GM13977 (cell line): ENCODE results near the gene STAB2.

Source experiments
- DNase-seq: peaks from one replicate; pipeline ENCODE4 v3.0.0; 2012; ENCODE audit warnings: low spot score
- in situ Hi-C: fragments of 300-500 bp; cut with MboI; formaldehyde crosslinking; loops from one replicate; pipeline ENCODE4 v1.12.0; 2022; ENCODE audit warnings: low sequenced_read_pairs, low pct_unique_long_range_greater_than_20kb, mixed read lengths, inconsistent platforms; ENCODE audit not compliant: unreplicated experiment
- TF ChIP-seq, protein P1 (sequence below): IDR thresholded peaks from 2 replicates; pipeline ENCODE4 v1.5.1; 2012; ENCODE audit warnings: mild to moderate bottlenecking, control low read depth; ENCODE audit not compliant: insufficient read depth; ENCODE audit errors: extremely low read depth, missing control alignments

The STAB2 gene

DNA sequence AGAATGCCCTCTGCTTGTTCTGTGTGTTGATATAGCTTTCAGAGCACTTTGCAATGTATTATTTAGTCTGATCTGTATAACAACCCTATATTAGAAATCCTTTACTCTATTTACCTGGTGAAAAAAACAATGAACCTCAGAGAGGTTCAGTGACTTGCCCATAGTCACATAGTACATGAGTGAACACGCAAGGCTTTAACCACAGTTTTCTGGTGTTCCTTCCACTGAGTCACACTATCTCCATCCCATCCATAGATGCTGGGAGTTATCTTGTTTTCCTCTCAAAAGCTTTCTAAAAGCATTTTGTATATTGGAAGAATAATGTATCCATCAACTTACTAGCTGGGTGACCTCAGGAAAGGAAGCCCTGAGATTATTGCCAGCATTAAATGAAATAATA, 149.5 kb downstream of the STAB2 start:
- DNase-seq, result no peak
- in situ Hi-C loops, result no loop called here
- TF ChIP-seq, protein P1, sequence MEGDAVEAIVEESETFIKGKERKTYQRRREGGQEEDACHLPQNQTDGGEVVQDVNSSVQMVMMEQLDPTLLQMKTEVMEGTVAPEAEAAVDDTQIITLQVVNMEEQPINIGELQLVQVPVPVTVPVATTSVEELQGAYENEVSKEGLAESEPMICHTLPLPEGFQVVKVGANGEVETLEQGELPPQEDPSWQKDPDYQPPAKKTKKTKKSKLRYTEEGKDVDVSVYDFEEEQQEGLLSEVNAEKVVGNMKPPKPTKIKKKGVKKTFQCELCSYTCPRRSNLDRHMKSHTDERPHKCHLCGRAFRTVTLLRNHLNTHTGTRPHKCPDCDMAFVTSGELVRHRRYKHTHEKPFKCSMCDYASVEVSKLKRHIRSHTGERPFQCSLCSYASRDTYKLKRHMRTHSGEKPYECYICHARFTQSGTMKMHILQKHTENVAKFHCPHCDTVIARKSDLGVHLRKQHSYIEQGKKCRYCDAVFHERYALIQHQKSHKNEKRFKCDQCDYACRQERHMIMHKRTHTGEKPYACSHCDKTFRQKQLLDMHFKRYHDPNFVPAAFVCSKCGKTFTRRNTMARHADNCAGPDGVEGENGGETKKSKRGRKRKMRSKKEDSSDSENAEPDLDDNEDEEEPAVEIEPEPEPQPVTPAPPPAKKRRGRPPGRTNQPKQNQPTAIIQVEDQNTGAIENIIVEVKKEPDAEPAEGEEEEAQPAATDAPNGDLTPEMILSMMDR, result no peak

DNA sequence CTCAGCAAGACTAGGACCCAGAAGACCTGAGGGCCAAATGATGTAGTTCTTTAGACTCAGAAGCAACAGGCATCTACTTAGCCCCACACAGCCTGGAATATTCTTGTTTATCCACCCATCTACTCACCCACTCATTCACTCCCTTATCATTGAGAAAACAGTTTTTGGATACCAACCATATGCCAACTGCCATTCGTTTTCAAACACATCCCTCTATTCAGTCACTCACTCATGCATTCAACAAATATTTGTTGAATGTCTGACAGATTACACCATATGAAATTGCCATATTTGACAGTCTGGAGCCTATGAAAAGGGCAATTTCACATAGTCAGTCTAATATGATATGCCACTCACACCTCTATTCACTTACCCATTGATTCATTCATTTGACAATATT, 150.8 kb downstream of the STAB2 start:
- TF ChIP-seq, protein P1, result no peak
- DNase-seq, result no peak
- in situ Hi-C loops, result no loop called here

DNA sequence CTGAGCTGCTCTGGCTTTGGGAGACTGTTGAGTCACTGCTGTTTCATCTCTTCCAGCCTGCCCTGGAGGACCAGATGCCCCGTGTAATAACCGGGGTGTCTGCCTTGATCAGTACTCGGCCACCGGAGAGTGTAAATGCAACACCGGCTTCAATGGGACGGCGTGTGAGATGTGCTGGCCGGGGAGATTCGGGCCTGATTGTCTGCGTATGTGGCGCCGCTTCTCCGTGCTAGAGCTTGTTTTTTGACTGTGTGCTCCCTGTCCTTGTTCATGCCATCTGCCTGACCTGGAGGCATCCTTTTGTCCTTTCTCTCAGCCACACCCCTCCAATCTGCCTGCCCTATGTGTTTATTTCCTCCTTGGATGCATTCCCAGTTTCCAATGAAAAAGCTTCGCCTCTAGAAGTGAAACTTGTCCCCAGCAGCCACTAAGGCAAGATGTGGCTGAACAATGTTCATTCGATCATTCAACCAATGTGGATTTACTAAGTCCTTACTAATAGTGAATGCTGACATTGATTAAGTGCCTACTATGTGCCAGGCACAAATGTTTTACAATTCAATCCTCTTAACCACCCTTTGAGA, 155.4 kb downstream of the STAB2 start:
- TF ChIP-seq, protein P1, result no peak
- DNase-seq, result no peak
- in situ Hi-C loops, result no loop called here

DNA sequence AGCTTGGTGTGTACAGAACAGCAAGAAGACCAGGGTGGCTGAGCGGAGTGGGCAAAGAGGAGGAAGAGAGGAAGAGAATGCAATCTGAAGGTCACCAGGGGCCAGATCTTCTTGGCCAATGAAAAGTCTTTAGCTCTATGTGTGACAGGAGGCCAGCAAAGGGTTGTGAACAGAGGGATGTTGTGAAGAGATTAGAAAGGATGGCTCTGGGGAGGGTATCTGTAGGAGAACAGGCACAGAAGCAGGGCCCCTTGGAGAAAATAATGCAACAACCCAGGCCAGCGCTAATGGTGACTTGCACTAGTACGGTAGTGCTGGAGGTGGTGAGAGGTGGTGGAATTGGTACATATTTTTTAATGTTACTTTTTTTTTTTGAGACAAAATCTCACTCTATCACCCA, 156.7 kb downstream of the STAB2 start:
- TF ChIP-seq, protein P1, result no peak
- in situ Hi-C loops, result no loop called here
- no peak for DNase-seq

DNA sequence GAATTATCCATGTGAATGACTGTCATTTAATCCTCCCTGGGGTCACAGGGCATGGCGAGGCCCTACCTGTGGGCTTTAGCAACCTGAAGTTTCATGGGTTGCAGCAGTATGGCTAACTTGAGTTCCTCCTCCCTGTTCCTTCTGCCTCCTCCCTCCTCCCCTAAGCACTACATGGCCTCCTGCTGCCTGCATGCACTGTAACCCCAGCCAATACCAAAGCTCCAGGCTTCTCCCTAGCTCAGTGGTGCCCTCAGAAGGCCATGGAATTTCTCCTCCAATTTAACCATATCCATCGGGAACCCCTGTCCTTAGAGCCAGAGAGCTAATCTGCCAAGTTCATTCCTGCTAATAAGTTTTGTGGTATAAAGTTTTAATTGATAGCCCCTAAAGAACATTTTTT, 158.9 kb downstream of the STAB2 start:
- no peak for DNase-seq
- in situ Hi-C loops, result no loop called here
- TF ChIP-seq, protein P1, result no peak

DNA sequence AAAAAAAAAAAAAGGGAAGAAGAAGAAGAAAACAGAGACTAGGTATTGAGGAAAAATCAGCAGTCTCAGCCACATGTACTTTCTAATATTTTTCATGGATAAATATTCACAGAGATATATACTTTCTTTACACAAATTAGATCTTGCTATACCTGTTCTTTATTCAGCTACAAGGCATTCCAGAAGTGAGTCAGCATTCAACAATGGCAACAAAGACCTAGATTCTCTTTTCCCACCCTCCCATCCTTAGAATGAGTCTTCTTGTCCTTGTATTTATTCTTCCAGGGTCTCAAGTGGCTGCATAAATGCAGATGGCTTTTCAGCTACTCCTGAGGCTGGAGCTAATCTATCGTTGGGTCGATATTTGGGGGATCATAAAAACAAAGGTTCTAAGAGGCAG, 160.9 kb downstream of the STAB2 start:
- TF ChIP-seq, protein P1, result no peak
- in situ Hi-C loops, result no loop called here
- no peak for DNase-seq

DNA sequence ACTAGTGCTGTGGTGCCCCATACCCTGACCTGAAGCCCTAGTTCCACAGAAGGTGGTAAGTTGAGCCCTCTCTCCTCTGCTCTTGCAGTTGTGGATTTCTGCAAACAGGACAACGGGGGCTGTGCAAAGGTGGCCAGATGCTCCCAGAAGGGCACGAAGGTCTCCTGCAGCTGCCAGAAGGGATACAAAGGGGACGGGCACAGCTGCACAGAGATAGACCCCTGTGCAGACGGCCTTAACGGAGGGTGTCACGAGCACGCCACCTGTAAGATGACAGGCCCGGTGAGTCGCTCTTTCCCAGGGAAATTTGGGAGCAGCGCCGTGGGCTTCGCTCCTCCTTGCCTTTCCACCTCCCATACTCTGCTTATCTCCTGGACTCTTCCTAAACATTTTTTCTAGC, 161.8 kb downstream of the STAB2 start:
- TF ChIP-seq, protein P1, result no peak
- in situ Hi-C loops, result no loop called here
- no peak for DNase-seq
